Calu3 (cell line): ENCODE data around the gene WASF2. TPM values are rescaled to one million over a fixed set of nuclear protein-coding genes. Genes with fewer than 3 reads are reported as not detected.

ENCODE experiments used
- BruUV-seq: library from RNA; stranded (reverse); fragments of 400-500 nt; replicated peaks from 2 replicates; lab custom pipeline; 2021; lab: Mats Ljungman, UMichigan
- CTCF ChIA-PET: fragments of 300-600 bp; sonication (Branson Sonifier 250); formaldehyde crosslinking; loops from one replicate; lab custom pipeline; 2022; ENCODE audit warnings: antibody characterized with exemption; lab: Charles Lee
- DNase-seq: peaks from one replicate; pipeline ENCODE4 v3.0.0; 2022
- H3K27ac Mint-ChIP-seq: one replicate; pipeline ENCODE4 v1.8.0; 2022; ENCODE audit warnings: mixed read lengths; ENCODE audit not compliant: unreplicated experiment
- H3K27me3 Mint-ChIP-seq: one replicate; pipeline ENCODE4 v1.8.0; 2022; ENCODE audit warnings: mixed read lengths; ENCODE audit not compliant: unreplicated experiment
- H3K36me3 Mint-ChIP-seq: one replicate; pipeline ENCODE4 v1.8.0; 2022; ENCODE audit warnings: mild to moderate bottlenecking, moderate library complexity, mixed read lengths; ENCODE audit not compliant: insufficient read depth, unreplicated experiment
- H3K4me1 Mint-ChIP-seq: one replicate; pipeline ENCODE4 v1.8.0; 2022; ENCODE audit warnings: mild to moderate bottlenecking, low read depth, mixed read lengths; ENCODE audit not compliant: unreplicated experiment
- H3K4me3 Mint-ChIP-seq: one replicate; pipeline ENCODE4 v1.8.0; 2022; ENCODE audit warnings: mild to moderate bottlenecking, low read depth, moderate library complexity, mixed read lengths; ENCODE audit not compliant: unreplicated experiment
- H3K9me3 Mint-ChIP-seq: one replicate; pipeline ENCODE4 v1.8.0; 2022; ENCODE audit warnings: low read depth, mixed read lengths; ENCODE audit not compliant: unreplicated experiment
- CTCF ChIP-seq: fragments of 200-600 bp; IDR thresholded peaks from one replicate; pipeline ENCODE4 v1.8.0; 2022; ENCODE audit warnings: antibody characterized with exemption; ENCODE audit not compliant: unreplicated experiment
- intact Hi-C: fragments of 100-400 bp; cut with micrococcal nuclease; formaldehyde crosslinking; loops from one replicate; pipeline ENCODE4 v1.10.0; 2022; ENCODE audit not compliant: unreplicated experiment
- total RNA-seq: library from RNA; stranded (reverse); gene quantifications from 2 replicates; pipeline ENCODE4 v1.2.3, GENCODE V29; 2022

Gene WASF2
- total RNA-seq, 1 experiment from 2014 or later, result 79.5 TPM

GRCh38 chr1:27429029-27429425 is 60.9 kb downstream of the WASF2 start:
- CTCF ChIA-PET, result no interaction called here
- no peak for DNase-seq
- Mint-ChIP-seq H3K4me1 (no peaks in the 10 kb centered on the region), H3K27ac (no peak overlapping the region), H3K27me3 (no peaks in the 10 kb centered on the region), H3K36me3 (peaks cover 16% of the 10 kb centered on the region), H3K4me3 (no peak overlapping the region), H3K9me3 (no peaks in the 10 kb centered on the region)
- no peak for TF ChIP-seq CTCF
- intact Hi-C loops, result no loop called here
- no TSS peak for BruUV-seq

GRCh38 chr1:27428316-27429028 is 61.5 kb downstream of the WASF2 start:
- Mint-ChIP-seq H3K36me3 (peaks cover 16% of the 10 kb centered on the region), H3K4me1 (no peaks in the 10 kb centered on the region), H3K4me3 (no peak overlapping the region), H3K27me3 (no peaks in the 10 kb centered on the region), H3K27ac (no peak overlapping the region), H3K9me3 (no peaks in the 10 kb centered on the region)
- intact Hi-C loops, result no loop called here
- BruUV-seq, result no TSS peak
- no peak for TF ChIP-seq CTCF
- CTCF ChIA-PET, result no interaction called here
- no peak for DNase-seq

GRCh38 chr1:27427816-27428315 is 62.1 kb downstream of the WASF2 start:
- no peaks in the 10 kb centered on the region for H3K27me3 Mint-ChIP-seq
- H3K9me3 Mint-ChIP-seq, result no peaks in the 10 kb centered on the region
- intact Hi-C loops, result no loop called here
- no peaks in the 10 kb centered on the region for H3K4me1 Mint-ChIP-seq
- H3K4me3 Mint-ChIP-seq, result no peak overlapping the region
- no TSS peak for BruUV-seq
- CTCF ChIA-PET, result no interaction called here
- no peak overlapping the region for H3K27ac Mint-ChIP-seq
- DNase-seq, result no peak
- peaks cover 16% of the 10 kb centered on the region for H3K36me3 Mint-ChIP-seq
- no peak for TF ChIP-seq CTCF

GRCh38 chr1:27427329-27427728 is 62.6 kb downstream of the WASF2 start:
- BruUV-seq, result no TSS peak
- intact Hi-C loops, result no loop called here
- peaks cover 16% of the 10 kb centered on the region for H3K36me3 Mint-ChIP-seq
- no peak overlapping the region for H3K4me3 Mint-ChIP-seq
- CTCF ChIA-PET, result no interaction called here
- DNase-seq, result no peak
- no peaks in the 10 kb centered on the region for H3K27me3 Mint-ChIP-seq
- no peaks in the 10 kb centered on the region for H3K9me3 Mint-ChIP-seq
- H3K4me1 Mint-ChIP-seq, result no peaks in the 10 kb centered on the region
- no peak overlapping the region for H3K27ac Mint-ChIP-seq
- no peak for TF ChIP-seq CTCF
